A549 (cell line): ENCODE results near the gene PRRG3. TPM values are rescaled to one million over a fixed set of nuclear protein-coding genes. Genes with fewer than 3 reads are reported as not detected.

ENCODE experiments used
- ATAC-seq, 2 experiments: fragments of 200-7000 bp in 1 of 2; fragments of >200 bp in 1 of 2; cut with Nextera tagmentation in 1 of 2; cut with Tn5 transposase in 1 of 2; 3 replicates each; pipeline versions ENCODE4 v1.8.0 to v1.9.1; 2018 to 2020; ENCODE audit warnings: mild to moderate bottlenecking in 1 of 2, moderate library complexity in 1 of 2
- CTCF ChIA-PET: fragments of 300-600 bp; sonication (Branson Sonifier 250); formaldehyde crosslinking; extraction: SDS; loops from one replicate; lab custom pipeline; 2021; ENCODE audit warnings: antibody characterized with exemption, inconsistent platforms; lab: Yijun Ruan, JAX
- POLR2A ChIA-PET: fragments of 350-600 bp; formaldehyde crosslinking; extraction: SDS; loops from one replicate; lab custom pipeline; 2021; ENCODE audit warnings: antibody characterized with exemption, inconsistent platforms; lab: Yijun Ruan, JAX
- DNase-seq, 2 experiments: peaks; one replicate each; pipeline versions ENCODE4 v3.0.0 to v3.0.0-alpha.2; 2011 to 2016; ENCODE audit warnings: low read depth in 1 of 2, low spot score in 1 of 2
- FAIRE-seq: peaks from 2 replicates; lab custom pipeline; 2011; peaks lifted over from hg19 to GRCh38; lab: Jason Lieb, UNC
- H3K27ac ChIP-seq, 2 experiments: fragments of >200 bp; sonication (Bioruptor Twin); formaldehyde crosslinking; 3 replicates each; pipeline ENCODE4 v1.5.1; 2016 to 2017
- H3K4me1 ChIP-seq: fragments of >200 bp; sonication (Bioruptor Twin); formaldehyde crosslinking; 3 replicates; pipeline ENCODE4 v1.6.1; 2016
- H3K4me2 ChIP-seq: fragments of >200 bp; sonication (Bioruptor Twin); formaldehyde crosslinking; 3 replicates; pipeline ENCODE4 v1.6.1; 2016
- H3K4me3 ChIP-seq: fragments of >200 bp; sonication (Bioruptor Twin); formaldehyde crosslinking; 3 replicates; pipeline ENCODE4 v1.5.1; 2016
- H3K9me3 ChIP-seq: fragments of >200 bp; sonication (Bioruptor Twin); formaldehyde crosslinking; 3 replicates; pipeline ENCODE4 v1.6.1; 2016
- ATOH8 ChIP-seq: fragments of 250-450 bp; sonication (Bioruptor Pico); IDR thresholded peaks from 2 replicates; pipeline ENCODE4 v1.5.0; 2020; ENCODE audit warnings: low read depth, mild to moderate bottlenecking, moderate library complexity
- BHLHE40 ChIP-seq: IDR thresholded peaks from 2 replicates; pipeline ENCODE4 v1.6.1; 2012; ENCODE audit warnings: low read depth, low read length, inconsistent platforms
- CBX2 ChIP-seq: fragments of 200-600 bp; sonication (generic); IDR thresholded peaks from 2 replicates; pipeline ENCODE4 v1.6.1; 2016; ENCODE audit warnings: low read depth, mild to moderate bottlenecking, borderline replicate concordance
- CBX8 ChIP-seq: fragments of 200-600 bp; sonication (generic); IDR thresholded peaks from 2 replicates; pipeline ENCODE4 v1.6.1; 2016
- CHD2 ChIP-seq: fragments of 150-350 bp; IDR thresholded peaks from 2 replicates; pipeline ENCODE4 v1.6.1; 2014; ENCODE audit warnings: low read length; ENCODE audit not compliant: partially characterized antibody
- CTCF ChIP-seq: fragments of >200 bp; sonication (Bioruptor Twin); formaldehyde crosslinking; IDR thresholded peaks from 3 replicates; pipeline ENCODE4 v1.5.1; 2016
- EHF ChIP-seq: fragments of 250-450 bp; sonication (Bioruptor Pico); IDR thresholded peaks from 2 replicates; pipeline ENCODE4 v1.5.0; 2020; ENCODE audit warnings: mild to moderate bottlenecking
- EHMT2 ChIP-seq: fragments of 200-600 bp; sonication (generic); IDR thresholded peaks from 2 replicates; pipeline ENCODE4 v1.6.1; 2016; ENCODE audit warnings: antibody characterized with exemption, low read depth, mild to moderate bottlenecking, moderate library complexity
- ELK1 ChIP-seq: fragments of 150-350 bp; IDR thresholded peaks from 2 replicates; pipeline ENCODE4 v1.6.1; 2014; ENCODE audit warnings: low read depth, mild to moderate bottlenecking, low read length
- EP300 ChIP-seq, 2 experiments: fragments of >200 bp; sonication (Bioruptor Twin); formaldehyde crosslinking; IDR thresholded peaks; 2 replicates in 1 of 2; 3 replicates in 1 of 2; pipeline ENCODE4 v1.6.1; 2016 to 2017
- FOXS1 ChIP-seq: fragments of 250-450 bp; sonication (Bioruptor Pico); IDR thresholded peaks from 2 replicates; pipeline ENCODE4 v1.5.0; 2020; ENCODE audit warnings: mild to moderate bottlenecking, moderate library complexity
- GATA3 ChIP-seq: IDR thresholded peaks from 2 replicates; pipeline ENCODE4 v1.6.1; 2012; ENCODE audit warnings: borderline replicate concordance
- HOXA7 ChIP-seq: fragments of 250-450 bp; sonication (Bioruptor Pico); IDR thresholded peaks from 2 replicates; pipeline ENCODE4 v1.5.0; 2020; ENCODE audit warnings: mild to moderate bottlenecking, moderate library complexity
- HOXB13 ChIP-seq: fragments of 250-450 bp; sonication (Bioruptor Pico); IDR thresholded peaks from 2 replicates; pipeline ENCODE4 v1.5.0; 2020; ENCODE audit warnings: low read depth, mild to moderate bottlenecking, moderate library complexity
- JUN ChIP-seq, 2 experiments: fragments of >200 bp; sonication (Bioruptor Twin); formaldehyde crosslinking; IDR thresholded peaks; 2 replicates in 1 of 2; 3 replicates in 1 of 2; pipeline ENCODE4 v1.6.1; 2016 to 2017
- MAX ChIP-seq: IDR thresholded peaks from 2 replicates; pipeline ENCODE4 v1.6.1; 2012
- MAZ ChIP-seq: fragments of 150-350 bp; IDR thresholded peaks from 2 replicates; pipeline ENCODE4 v1.6.1; 2014; ENCODE audit warnings: antibody characterized with exemption, low read depth, low read length, borderline replicate concordance
- MYC ChIP-seq: IDR thresholded peaks from 2 replicates; pipeline ENCODE4 v1.6.1; 2012; ENCODE audit warnings: mild to moderate bottlenecking, inconsistent platforms, low read length, improper control_type of control experiment, borderline replicate concordance
- NPAS2 ChIP-seq: fragments of 250-450 bp; sonication (Bioruptor Pico); IDR thresholded peaks from 2 replicates; pipeline ENCODE4 v1.8.0; 2022; ENCODE audit warnings: mild to moderate bottlenecking, moderate library complexity, borderline replicate concordance
- NR3C1 ChIP-seq: fragments of >200 bp; sonication (Bioruptor Twin); formaldehyde crosslinking; IDR thresholded peaks from 3 replicates; pipeline ENCODE4 v1.6.1; 2017
- PHF8 ChIP-seq: fragments of 200-600 bp; sonication (generic); IDR thresholded peaks from 2 replicates; pipeline ENCODE4 v1.6.1; 2016; ENCODE audit warnings: low read depth, mild to moderate bottlenecking, antibody characterized with exemption, moderate library complexity, borderline replicate concordance
- POLR2A ChIP-seq: IDR thresholded peaks from 2 replicates; pipeline ENCODE4 v1.6.1; 2012; ENCODE audit warnings: mild to moderate bottlenecking, low read length
- POLR2AphosphoS2 ChIP-seq: conservative IDR thresholded peaks from 2 replicates; pipeline ENCODE4 v1.6.1; 2012; ENCODE audit warnings: low read length, improper control_type of control experiment, inconsistent platforms
- RAD21 ChIP-seq, 2 experiments: fragments of >200 bp in 1 of 2; sonication (Bioruptor Twin) in 1 of 2; formaldehyde crosslinking in 1 of 2; IDR thresholded peaks in 1 of 2; conservative IDR thresholded peaks in 1 of 2; 2 replicates in 1 of 2; 3 replicates in 1 of 2; pipeline ENCODE4 v1.6.1; 2012 to 2018; ENCODE audit warnings: inconsistent platforms in 1 of 2
- RARB ChIP-seq: fragments of 250-450 bp; sonication (Bioruptor Pico); IDR thresholded peaks from 2 replicates; pipeline ENCODE4 v1.8.0; 2021; ENCODE audit warnings: mild to moderate bottlenecking, moderate library complexity
- RCOR1 ChIP-seq: fragments of 150-350 bp; IDR thresholded peaks from 2 replicates; pipeline ENCODE4 v1.6.1; 2014; ENCODE audit warnings: antibody characterized with exemption, low read length, low read depth
- SMC3 ChIP-seq: fragments of >200 bp; sonication (Bioruptor Twin); formaldehyde crosslinking; IDR thresholded peaks from 3 replicates; pipeline ENCODE4 v1.6.1; 2018; ENCODE audit warnings: inconsistent platforms
- TFCP2L1 ChIP-seq: fragments of 250-450 bp; sonication (Bioruptor Pico); IDR thresholded peaks from 2 replicates; pipeline ENCODE4 v1.5.0; 2021; ENCODE audit warnings: mild to moderate bottlenecking
- ZFP36 ChIP-seq: fragments of 450-650 bp; IDR thresholded peaks from 2 replicates; pipeline ENCODE4 v1.6.1; 2014; ENCODE audit warnings: borderline replicate concordance; ENCODE audit not compliant: partially characterized antibody
- ZNF302 ChIP-seq: fragments of 250-450 bp; sonication (Bioruptor Pico); IDR thresholded peaks from 2 replicates; pipeline ENCODE4 v1.9.0; 2021; ENCODE audit warnings: inconsistent platforms, mild to moderate bottlenecking, moderate library complexity
- ZSCAN20 ChIP-seq: fragments of 250-450 bp; sonication (Bioruptor Pico); IDR thresholded peaks from 2 replicates; pipeline ENCODE4 v1.8.0; 2022; ENCODE audit warnings: mild to moderate bottlenecking, moderate library complexity
- WGBS: methylation state at CpG from one replicate; pipeline ENCODE4 v1.1.6; 2017; ENCODE audit errors: missing lambda C conversion rate; 5-methylcytosine and 5-hydroxymethylcytosine counted together
- polyA plus RNA-seq, 4 experiments: library from polyadenylated mRNA; depleted of rRNA in 3 of 4; stranded (reverse); fragments of >200 nt; fragmentation: RNase III in 1 of 4; extraction: RNeasy Plus Mini Kit Qiagen cat#74134 plus additional on column Dnase treatment in 1 of 4; gene quantifications; 2 replicates in 3 of 4; 3 replicates in 1 of 4; pipeline ENCODE4 v1.2.3, GENCODE V29; 2011 to 2017
- TF ChIP-seq, protein P1 (sequence below): fragments of >200 bp; sonication (Bioruptor Twin); formaldehyde crosslinking; IDR thresholded peaks from 3 replicates; pipeline ENCODE4 v1.6.1; 2016
- TF ChIP-seq, protein P2 (sequence below): fragments of >200 bp; sonication (Bioruptor Twin); formaldehyde crosslinking; IDR thresholded peaks from 2 replicates; pipeline ENCODE4 v1.6.1; 2016

PRRG3 gene
- polyA plus RNA-seq, 2 of the 4 experiments (the other 2 are of a cell fraction) = not detected

DNA sequence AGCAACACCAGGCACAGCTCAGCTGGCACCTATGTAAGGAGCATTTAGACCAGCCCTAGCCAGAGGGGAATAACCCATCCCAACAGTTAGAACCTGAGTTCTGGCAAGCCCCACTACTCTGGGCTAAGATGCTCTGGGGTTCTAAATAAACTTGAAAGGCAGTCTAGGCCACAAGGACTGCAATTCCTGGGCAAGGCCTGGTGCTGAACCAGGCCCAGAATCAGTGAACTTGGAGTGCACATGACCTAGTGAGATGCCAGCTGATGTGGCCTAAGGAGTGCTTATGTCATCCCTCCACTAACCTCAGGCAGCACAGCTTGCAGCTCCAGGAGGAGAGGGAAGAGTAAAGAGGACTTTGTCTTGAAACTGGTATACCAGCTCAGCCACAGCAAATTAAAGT lies 7.6 kb upstream of the PRRG3 start:
- FAIRE-seq (no peak), ATAC-seq (no peak), DNase-seq (no peak)
- ChIA-PET POLR2A (no interaction called here), CTCF (no interaction called here)
- Histone ChIP-seq H3K4me3 (no peak overlapping the region), H3K9me3 (no peaks in the 10 kb centered on the region), H3K4me2 (no peak overlapping the region), H3K4me1 (no peaks in the 10 kb centered on the region), H3K27ac (no peak overlapping the region)
- TF ChIP-seq MYC (no peak), NR3C1 (no peak), JUN (IDR thresholded peaks at IDR 0.05) (no peak), MAX (no peak), TFCP2L1 (CRISPR knock-in tag) (no peak), HOXA7 (CRISPR knock-in tag) (no peak), CHD2 (no peak), CBX2 (no peak), MAZ (no peak), RARB (CRISPR knock-in tag) (no peak), SMC3 (no peak), NPAS2 (CRISPR knock-in tag) (no peak), ATOH8 (no peak), RCOR1 (no peak), ZNF302 (CRISPR knock-in tag) (no peak), RAD21 (conservative IDR thresholded peaks at IDR 0.05 in 1 of 2, IDR thresholded peaks at IDR 0.05 in 1 of 2) (no peak), EHF (CRISPR knock-in tag) (no peak), FOXS1 (CRISPR knock-in tag) (no peak)
- TF ChIP-seq, all 56 proteins: peak for 0

GRCh38 chrX:151688695-151689094 lies 6.6 kb upstream of the PRRG3 start:
- ATAC-seq = no peak
- H3K27ac ChIP-seq = no peak overlapping the region
- no peak for DNase-seq
- H3K4me1 ChIP-seq = no peaks in the 10 kb centered on the region
- no peaks in the 10 kb centered on the region for H3K9me3 ChIP-seq
- H3K4me2 ChIP-seq = no peak overlapping the region
- no peak for FAIRE-seq
- no peak overlapping the region for H3K4me3 ChIP-seq
- POLR2A ChIA-PET = no interaction called here
- CTCF ChIA-PET = no interaction called here
- TF ChIP-seq POLR2AphosphoS2 (no peak), ELK1 (no peak), EP300 (IDR thresholded peaks at IDR 0.05) (no peak), ZFP36 (no peak), CBX2 (no peak)

GRCh38 chrX:151692825-151693224 lies 2.4 kb upstream of the PRRG3 start:
- H3K4me2 ChIP-seq = no peak overlapping the region
- DNase-seq (no peak), ATAC-seq (no peak), FAIRE-seq (no peak)
- ChIA-PET CTCF (no interaction called here), POLR2A (no interaction called here)
- no peaks in the 10 kb centered on the region for H3K9me3 ChIP-seq
- WGBS = 43% methylated on average over 4 of the region's 6 CpGs
- H3K4me1 ChIP-seq = no peaks in the 10 kb centered on the region
- no peak overlapping the region for H3K27ac ChIP-seq
- H3K4me3 ChIP-seq = no peak overlapping the region
- TF ChIP-seq RCOR1 (no peak), POLR2A (no peak), CHD2 (no peak), HOXB13 (no peak), ZSCAN20 (CRISPR knock-in tag) (no peak), BHLHE40 (no peak), NPAS2 (CRISPR knock-in tag) (no peak), CBX8 (no peak), PHF8 (no peak), CTCF (no peak), GATA3 (no peak), EHF (CRISPR knock-in tag) (no peak), ZNF302 (CRISPR knock-in tag) (no peak), EHMT2 (no peak), ZFP36 (no peak)
- TF ChIP-seq, protein P1, sequence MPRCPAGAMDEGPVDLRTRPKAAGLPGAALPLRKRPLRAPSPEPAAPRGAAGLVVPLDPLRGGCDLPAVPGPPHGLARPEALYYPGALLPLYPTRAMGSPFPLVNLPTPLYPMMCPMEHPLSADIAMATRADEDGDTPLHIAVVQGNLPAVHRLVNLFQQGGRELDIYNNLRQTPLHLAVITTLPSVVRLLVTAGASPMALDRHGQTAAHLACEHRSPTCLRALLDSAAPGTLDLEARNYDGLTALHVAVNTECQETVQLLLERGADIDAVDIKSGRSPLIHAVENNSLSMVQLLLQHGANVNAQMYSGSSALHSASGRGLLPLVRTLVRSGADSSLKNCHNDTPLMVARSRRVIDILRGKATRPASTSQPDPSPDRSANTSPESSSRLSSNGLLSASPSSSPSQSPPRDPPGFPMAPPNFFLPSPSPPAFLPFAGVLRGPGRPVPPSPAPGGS = no peak
- TF ChIP-seq, protein P2, sequence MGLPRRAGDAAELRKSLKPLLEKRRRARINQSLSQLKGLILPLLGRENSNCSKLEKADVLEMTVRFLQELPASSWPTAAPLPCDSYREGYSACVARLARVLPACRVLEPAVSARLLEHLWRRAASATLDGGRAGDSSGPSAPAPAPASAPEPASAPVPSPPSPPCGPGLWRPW = no peak
